ENCODE results near the gene CHL1.

GRCh38 chr3:244041-244440 lies 47.5 kb downstream of the CHL1 start:
- TF ChIP-seq EZH2 (IDR thresholded peaks at IDR 0.05; ENCODE audit: borderline replicate concordance, low read depth, low read length, poor library complexity, severe bottlenecking) (no peak), CTCF (conservative IDR thresholded peaks at IDR 0.05; ENCODE audit: low read depth, low read length) (no peak)
